GM23338 (cell line): ENCODE measurements around the gene CYB5D1. TPM values are rescaled to one million over a fixed set of nuclear protein-coding genes. Genes with fewer than 3 reads are reported as not detected.

Experiments used
- ATAC-seq: fragments of 200-7000 bp; cut with Tn5 transposase; 3 replicates; pipeline ENCODE4 v1.9.1; 2020
- DNase-seq: peaks from one replicate; pipeline ENCODE4 v3.0.0-alpha.2; 2015; ENCODE audit warnings: low spot score
- H2AFZ ChIP-seq: fragments of 200-600 bp; sonication (generic); 2 replicates; pipeline ENCODE4 v1.8.0; 2016; ENCODE audit warnings: antibody characterized with exemption, mild to moderate bottlenecking, moderate library complexity
- H3F3A ChIP-seq: fragments of 200-600 bp; sonication (generic); replicated peaks from 2 replicates; pipeline ENCODE4 v1.8.0; 2017; ENCODE audit warnings: antibody characterized with exemption, mixed run types, low read depth
- H3K27ac ChIP-seq: fragments of 200-600 bp; sonication (generic); 2 replicates; pipeline ENCODE4 v1.6.1; 2016; ENCODE audit warnings: low read depth
- H3K27me3 ChIP-seq: fragments of 200-600 bp; sonication (generic); 2 replicates; pipeline ENCODE4 v1.8.0; 2016; ENCODE audit warnings: mild to moderate bottlenecking, mixed run types, moderate library complexity; ENCODE audit not compliant: insufficient read depth
- H3K36me3 ChIP-seq: fragments of 200-600 bp; sonication (generic); 2 replicates; pipeline ENCODE4 v1.8.0; 2016; ENCODE audit warnings: mild to moderate bottlenecking; ENCODE audit not compliant: insufficient read depth
- H3K4me1 ChIP-seq: fragments of 200-600 bp; sonication (generic); 2 replicates; pipeline ENCODE4 v1.8.0; 2016; ENCODE audit warnings: mild to moderate bottlenecking, moderate library complexity; ENCODE audit not compliant: insufficient read depth
- H3K4me2 ChIP-seq: fragments of 200-600 bp; sonication (generic); 2 replicates; pipeline ENCODE4 v1.7.1; 2017; ENCODE audit warnings: mixed run types
- H3K4me3 ChIP-seq: fragments of 200-600 bp; sonication (generic); 2 replicates; pipeline ENCODE4 v1.6.1; 2016; ENCODE audit warnings: mixed run types
- H3K79me2 ChIP-seq: fragments of 200-600 bp; sonication (generic); replicated peaks from 2 replicates; pipeline ENCODE4 v1.8.0; 2017; ENCODE audit warnings: mild to moderate bottlenecking; ENCODE audit not compliant: insufficient read depth
- H3K9me2 ChIP-seq: fragments of 200-600 bp; sonication (generic); 2 replicates; pipeline ENCODE4 v1.8.0; 2017; ENCODE audit not compliant: insufficient read depth
- H4K20me1 ChIP-seq: fragments of 200-600 bp; sonication (generic); replicated peaks from 2 replicates; pipeline ENCODE4 v1.8.0; 2017; ENCODE audit warnings: mild to moderate bottlenecking; ENCODE audit not compliant: insufficient read depth
- H3K27ac Mint-ChIP-seq: 2 replicates; pipeline ENCODE4 v1.8.0; 2020; ENCODE audit warnings: inconsistent platforms, mild to moderate bottlenecking, moderate library complexity, mixed read lengths
- H3K27me3 Mint-ChIP-seq: 3 replicates; pipeline ENCODE4 v1.8.0; 2022; ENCODE audit warnings: low read depth, mild to moderate bottlenecking, moderate library complexity, mixed read lengths, inconsistent platforms; ENCODE audit not compliant: insufficient read depth, poor library complexity
- H3K36me3 Mint-ChIP-seq: 3 replicates; pipeline ENCODE4 v1.8.0; 2021; ENCODE audit warnings: low read depth, mild to moderate bottlenecking, inconsistent platforms, moderate library complexity, mixed read lengths
- H3K4me1 Mint-ChIP-seq: 3 replicates; pipeline ENCODE4 v1.8.0; 2020; ENCODE audit warnings: mild to moderate bottlenecking, inconsistent platforms, mixed read lengths
- H3K4me3 Mint-ChIP-seq: 3 replicates; pipeline ENCODE4 v1.8.0; 2021; ENCODE audit warnings: moderate library complexity, mild to moderate bottlenecking, inconsistent platforms, mixed read lengths
- H3K9me3 Mint-ChIP-seq: 3 replicates; pipeline ENCODE4 v1.8.0; 2020; ENCODE audit warnings: moderate library complexity, mild to moderate bottlenecking, inconsistent platforms, mixed read lengths
- CTCF ChIP-seq, 2 experiments: fragments of 200-600 bp in 1 of 2; sonication (generic) in 1 of 2; conservative IDR thresholded peaks; 2 replicates each; pipeline versions ENCODE4 v1.5.1 to v1.6.1; 2016 to 2017; ENCODE audit warnings: antibody characterized with exemption in 2 of 2, low read depth in 2 of 2, mild to moderate bottlenecking in 2 of 2, moderate library complexity in 1 of 2
- ETS1 ChIP-seq: IDR thresholded peaks from 2 replicates; pipeline ENCODE4 v1.6.1; 2016; ENCODE audit warnings: antibody characterized with exemption
- EZH2 ChIP-seq: fragments of 200-600 bp; sonication (generic); IDR thresholded peaks from one replicate; pipeline ENCODE4 v1.8.0; 2017; ENCODE audit warnings: antibody characterized with exemption, mild to moderate bottlenecking, low read depth; ENCODE audit not compliant: unreplicated experiment
- POLR2AphosphoS5 ChIP-seq: IDR thresholded peaks from 2 replicates; pipeline ENCODE4 v1.6.1; 2016; ENCODE audit warnings: antibody characterized with exemption, low read depth
- REST ChIP-seq: IDR thresholded peaks from one replicate; pipeline ENCODE4 v1.6.1; 2018; ENCODE audit warnings: antibody characterized with exemption; ENCODE audit not compliant: unreplicated experiment
- STAT1 ChIP-seq: IDR thresholded peaks from one replicate; pipeline ENCODE4 v1.6.1; 2016; ENCODE audit warnings: antibody characterized with exemption; ENCODE audit not compliant: unreplicated experiment
- ZNF114 ChIP-seq: fragments of 250-450 bp; sonication (Bioruptor Pico); IDR thresholded peaks from 2 replicates; pipeline ENCODE4 v1.5.0; 2020; ENCODE audit warnings: mild to moderate bottlenecking, moderate library complexity
- ZNF331 ChIP-seq: fragments of 250-450 bp; sonication (Bioruptor Pico); IDR thresholded peaks from 2 replicates; pipeline ENCODE4 v1.5.0; 2020; ENCODE audit warnings: low read depth, mild to moderate bottlenecking, moderate library complexity
- ZNF462 ChIP-seq: fragments of 250-450 bp; sonication (Bioruptor Pico); IDR thresholded peaks from 2 replicates; pipeline ENCODE4 v1.5.0; 2020; ENCODE audit warnings: mild to moderate bottlenecking, moderate library complexity
- polyA plus RNA-seq: library from polyadenylated mRNA; unstranded; fragments of >200 nt; fragmentation: Nextera tagmentation; extraction: Ambion mirVana; gene quantifications from 2 replicates; pipeline ENCODE4 v1.2.1, GENCODE V29; 2016
- total RNA-seq: library from RNA; depleted of rRNA; stranded (reverse); fragments of >200 nt; shearing (Covaris generic); gene quantifications from 2 replicates; pipeline ENCODE4 v1.2.3, GENCODE V29; 2014

CYB5D1 gene
- total and polyA plus RNA-seq, 2 experiments from 2014 or later = 3.5 to 8.4 TPM

GRCh38 chr17:7910281-7910680, 52.5 kb downstream of the CYB5D1 start:
- TF ChIP-seq ZNF331 (CRISPR knock-in tag) = no peak
- TF ChIP-seq STAT1 = no peak
- TF ChIP-seq REST = no peak
- no peak for TF ChIP-seq POLR2AphosphoS5
- TF ChIP-seq ETS1 = no peak
- no peak for TF ChIP-seq CTCF (conservative IDR thresholded peaks at IDR 0.05; ENCODE audit: low read depth in 2 of 2)
- TF ChIP-seq ZNF462 (CRISPR knock-in tag) = no peak
- TF ChIP-seq ZNF114 (CRISPR knock-in tag) = no peak
- no peak for TF ChIP-seq EZH2
- no peak overlapping the region for H3K27ac Mint-ChIP-seq
- H3K27me3 Mint-ChIP-seq = peaks cover 10% of the 10 kb centered on the region
- Histone ChIP-seq H3K36me3 (no peaks in the 10 kb centered on the region), H2AFZ (no peak overlapping the region), H3F3A (peaks cover 3% of the 10 kb centered on the region; the same call in 1 of the 2 replicates), H3K4me3 (no peak overlapping the region), H3K4me1 (no peaks in the 10 kb centered on the region), H4K20me1 (no peaks in the 10 kb centered on the region; the same call in 1 of the 2 replicates), H3K4me2 (no peak overlapping the region), H3K79me2 (no peaks in the 10 kb centered on the region), H3K27me3 (peaks cover 18% of the 10 kb centered on the region), H3K27ac (no peak overlapping the region), H3K9me2 (no peaks in the 10 kb centered on the region)
- H3K4me1 Mint-ChIP-seq = peaks cover 6% of the 10 kb centered on the region
- DNase-seq (no peak), ATAC-seq (no peak)
- H3K4me3 Mint-ChIP-seq = no peak overlapping the region; the same call in 2 of the 3 replicates
- no peaks in the 10 kb centered on the region; the same call in 2 of the 3 replicates for H3K36me3 Mint-ChIP-seq
- no peaks in the 10 kb centered on the region for H3K9me3 Mint-ChIP-seq
